Thymus (tissue), 11 donors: ENCODE results near the gene PFDN6. TPM values are rescaled to one million over a fixed set of nuclear protein-coding genes. Genes with fewer than 3 reads are reported as not detected.

Experiments used
- DNase-seq, 9 donors: peaks; one replicate each; pipeline ENCODE4 v3.0.0-alpha.2; 2013; ENCODE audit warnings: low spot score in 9 of 9, low read depth in 6 of 9, missing footprints in 1 of 9
- H3K27ac ChIP-seq, 2 donors: one replicate each; pipeline ENCODE4 v1.5.1; 2013; ENCODE audit warnings: control low read depth in 1 of 2, low read depth in 1 of 2, low read length in 1 of 2, mild to moderate bottlenecking in 1 of 2, moderate library complexity in 1 of 2
- H3K27me3 ChIP-seq, 2 donors: one replicate each; pipeline ENCODE4 v1.5.1; 2013; ENCODE audit warnings: low read length in 1 of 2; ENCODE audit not compliant: control insufficient read depth in 2 of 2, insufficient read depth in 1 of 2
- H3K36me3 ChIP-seq, 2 donors: one replicate each; pipeline ENCODE4 v1.5.1; 2013; ENCODE audit warnings: low read length in 1 of 2, mild to moderate bottlenecking in 1 of 2, moderate library complexity in 1 of 2; ENCODE audit not compliant: control insufficient read depth in 2 of 2, insufficient read depth in 2 of 2
- H3K4me1 ChIP-seq, 2 donors: one replicate each; pipeline ENCODE4 v1.5.1; 2013; ENCODE audit warnings: low read length in 2 of 2; ENCODE audit not compliant: control insufficient read depth in 2 of 2, insufficient read depth in 2 of 2
- H3K4me3 ChIP-seq, 2 donors: one replicate each; pipeline ENCODE4 v1.5.1; 2013; ENCODE audit warnings: low read length in 2 of 2, control low read depth in 1 of 2, mild to moderate bottlenecking in 1 of 2
- H3K9me3 ChIP-seq, 2 donors: one replicate each; pipeline ENCODE4 v1.5.1; 2013; ENCODE audit warnings: low read length in 1 of 2, mild to moderate bottlenecking in 1 of 2; ENCODE audit not compliant: control insufficient read depth in 2 of 2, insufficient read depth in 1 of 2
- WGBS: extraction: QIAGEN DNeasy Blood & Tissue Kit; methylation state at CpG from one replicate; pipeline ENCODE4 v1.1.7; 2013; 5-methylcytosine and 5-hydroxymethylcytosine counted together
- polyA plus RNA-seq: library from polyadenylated mRNA; stranded (reverse); fragments of 200-250 nt; gene quantifications from one replicate; pipeline ENCODE4 v1.2.3, GENCODE V29; 2013
- total RNA-seq: library from RNA; stranded (reverse); fragments of 120-200 nt; gene quantifications from one replicate; pipeline ENCODE4 v1.2.4, GENCODE V29; 2013
- donor health status: healthy.

Gene PFDN6
- total and polyA plus RNA-seq, 2 donors = 92.8 to 171 TPM

DNA sequence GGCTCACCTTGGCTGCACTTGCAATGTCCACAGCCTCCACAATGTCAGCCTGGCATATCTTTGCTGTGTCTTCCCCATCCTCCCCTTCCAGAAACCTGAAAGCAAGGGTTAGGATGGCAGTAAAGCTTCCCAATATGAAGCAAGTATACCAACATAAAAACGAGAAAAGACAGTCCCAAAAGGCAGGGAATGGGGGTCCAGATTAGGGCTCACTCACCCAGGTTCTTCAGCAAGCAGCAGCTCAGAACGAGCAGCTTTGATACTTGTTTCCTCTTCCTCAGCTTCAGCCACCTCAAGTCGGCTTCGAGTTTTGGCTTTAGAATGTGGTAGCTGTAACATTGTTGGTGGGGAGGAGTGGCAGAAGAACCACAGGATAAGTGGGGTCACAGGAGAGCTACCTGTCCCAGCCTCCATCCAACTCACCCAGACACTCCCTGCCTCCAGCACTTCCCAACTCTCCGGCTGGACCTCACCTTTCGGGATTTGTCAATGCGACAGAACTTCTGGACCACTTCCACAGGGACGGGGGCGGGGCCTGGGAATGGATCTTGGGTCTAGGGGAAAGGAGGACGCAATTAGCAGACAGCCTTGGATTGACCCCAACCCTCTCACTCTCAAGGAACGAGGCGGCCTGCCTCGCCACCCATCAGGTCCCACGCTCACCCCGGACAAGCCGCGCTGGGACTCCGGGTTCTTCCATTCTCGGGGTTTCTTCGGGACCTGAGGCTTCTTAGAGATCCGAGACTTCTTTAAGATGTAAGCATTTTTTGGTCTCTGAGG is 1.1 kb upstream of the PFDN6 start:
- Histone ChIP-seq H3K4me1 (peaks cover 7 to 20% of the 10 kb centered on the region in 2 donors), H3K9me3 (peaks cover 0 to 3% of the 10 kb centered on the region in 2 donors), H3K27me3 (no peaks in the 10 kb centered on the region), H3K36me3 (peaks cover 24 to 52% of the 10 kb centered on the region in 2 donors), H3K4me3 (peak overlapping the region; percentile 59 to 88), H3K27ac (peak overlapping the region; percentile 46 to 58)
- DNase-seq = no peak
- 11% methylated on average over 21 of the region's 21 CpGs for WGBS

- 8% methylated on average over 14 of the region's 14 CpGs for WGBS
- H3K36me3 ChIP-seq = peaks cover 38 to 60% of the 10 kb centered on the region in 2 donors
- peak overlapping the region; percentile 59 to 88 for H3K4me3 ChIP-seq
- peaks cover 0 to 3% of the 10 kb centered on the region in 2 donors for H3K9me3 ChIP-seq
- peaks cover 7 to 20% of the 10 kb centered on the region in 2 donors for H3K4me1 ChIP-seq
- DNase-seq = no peak
- H3K27me3 ChIP-seq = no peaks in the 10 kb centered on the region
- peak overlapping the region; percentile 6 to 46 for H3K27ac ChIP-seq
Measured at GRCh38 chr6:33289784-33290315, 449 bp downstream of the PFDN6 start.

DNA sequence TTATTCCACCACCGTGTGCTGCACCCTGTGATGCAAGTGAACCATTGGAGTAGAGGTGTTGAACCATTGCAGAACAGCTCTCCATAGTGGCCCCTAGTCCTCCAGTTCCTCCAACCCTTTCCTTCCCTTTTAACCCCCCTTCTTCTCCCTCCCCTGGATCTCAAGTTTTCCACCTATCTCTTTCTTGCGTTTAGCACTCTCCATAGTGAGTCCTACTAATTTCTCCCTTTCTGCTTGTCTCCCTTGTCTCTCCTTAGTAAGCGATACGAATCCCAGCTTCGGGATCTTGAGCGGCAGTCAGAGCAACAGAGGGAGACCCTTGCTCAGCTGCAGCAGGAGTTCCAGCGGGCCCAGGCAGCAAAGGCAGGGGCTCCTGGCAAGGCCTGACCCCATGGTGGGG is 1.1 kb downstream of the PFDN6 start:
- no peak overlapping the region for H3K27ac ChIP-seq

GRCh38 chr6:33292996-33293682 is 3.7 kb downstream of the PFDN6 start:
- DNase-seq = no peak
- WGBS = 98% methylated on average over 16 of the region's 16 CpGs
- Histone ChIP-seq H3K27me3 (no peaks in the 10 kb centered on the region), H3K27ac (no peak overlapping the region), H3K36me3 (peaks cover 56% of the 10 kb centered on the region in 2 donors), H3K4me3 (no peak overlapping the region), H3K9me3 (peaks cover 0 to 6% of the 10 kb centered on the region in 2 donors), H3K4me1 (peaks cover 18 to 27% of the 10 kb centered on the region in 2 donors)

More for the DNA sequence above, 1.1 kb downstream of the PFDN6 start:
- Histone ChIP-seq H3K4me1 (peaks cover 7 to 20% of the 10 kb centered on the region in 2 donors), H3K27me3 (no peaks in the 10 kb centered on the region), H3K36me3 (peaks cover 43 to 60% of the 10 kb centered on the region in 2 donors), H3K4me3 (peak overlapping the region in 1 of 2 donors; percentile 88), H3K9me3 (peaks cover 0 to 3% of the 10 kb centered on the region in 2 donors)
- no peak for DNase-seq
- 91% methylated on average over 7 of the region's 7 CpGs for WGBS

- peaks cover 18 to 24% of the 10 kb centered on the region in 2 donors for H3K4me1 ChIP-seq
- H3K36me3 ChIP-seq = peaks cover 56% of the 10 kb centered on the region in 2 donors
- 98% methylated on average over 10 of the region's 10 CpGs for WGBS
Measured at GRCh38 chr6:33294086-33294823, 4.9 kb downstream of the PFDN6 start.

DNA sequence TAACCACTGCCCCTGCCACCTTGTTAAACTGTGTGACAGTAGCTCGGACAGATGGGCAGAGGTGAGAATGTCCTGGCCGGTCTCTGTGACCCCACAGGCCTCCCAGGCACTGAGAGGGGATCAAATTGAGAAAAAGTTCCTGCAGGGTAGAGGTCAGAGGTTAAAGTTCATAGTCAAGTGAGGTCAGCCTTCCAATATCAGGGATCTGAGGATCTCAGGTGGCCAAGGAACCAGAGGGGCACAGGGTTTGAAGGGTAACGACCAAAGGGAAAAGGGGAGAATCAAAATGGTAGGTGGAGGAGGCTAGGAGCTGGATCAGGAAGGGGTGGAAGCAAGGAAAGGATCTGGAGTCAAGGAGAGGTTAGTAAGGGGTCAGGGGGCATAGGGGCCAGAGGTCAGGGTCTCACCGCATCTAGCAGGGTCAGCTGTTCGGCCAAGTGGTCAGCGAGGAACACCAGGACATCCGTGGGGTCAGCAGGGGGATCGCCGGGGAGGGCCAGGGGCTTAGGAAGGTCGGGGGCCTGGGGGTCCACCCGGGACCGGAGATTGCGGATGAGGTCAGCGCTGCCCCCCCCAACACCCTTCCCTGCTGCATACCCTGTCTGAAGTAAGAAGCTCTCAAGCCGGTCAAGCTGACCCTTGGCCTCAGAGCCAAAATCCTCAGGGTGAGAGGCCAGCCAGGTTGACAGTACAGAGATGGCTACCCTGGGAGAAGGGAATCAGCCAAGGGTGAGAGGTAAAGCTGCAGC is 6.4 kb downstream of the PFDN6 start:
- peaks cover 0 to 6% of the 10 kb centered on the region in 2 donors for H3K9me3 ChIP-seq
- peaks cover 55 to 56% of the 10 kb centered on the region in 2 donors for H3K36me3 ChIP-seq
- no peak overlapping the region for H3K27ac ChIP-seq
- no peak for DNase-seq
- H3K4me3 ChIP-seq = no peak overlapping the region
- H3K4me1 ChIP-seq = peaks cover 14 to 24% of the 10 kb centered on the region in 2 donors
- no peaks in the 10 kb centered on the region for H3K27me3 ChIP-seq
- 97% methylated on average over 15 of the region's 15 CpGs for WGBS

More at GRCh38 chr6:33294086-33294823, 4.9 kb downstream of the PFDN6 start:
- no peak overlapping the region for H3K27ac ChIP-seq
- no peaks in the 10 kb centered on the region for H3K27me3 ChIP-seq
- DNase-seq = no peak
- H3K4me3 ChIP-seq = no peak overlapping the region
- H3K9me3 ChIP-seq = peaks cover 0 to 6% of the 10 kb centered on the region in 2 donors

GRCh38 chr6:33296797-33297405 is 7.5 kb downstream of the PFDN6 start:
- no peak for DNase-seq
- WGBS = 89% methylated on average over 12 of the region's 12 CpGs
- no peaks in the 10 kb centered on the region for H3K27me3 ChIP-seq
- peak overlapping the region in 1 of 2 donors; percentile 59 for H3K27ac ChIP-seq
- peaks cover 0 to 6% of the 10 kb centered on the region in 2 donors for H3K9me3 ChIP-seq
- peaks cover 54 to 56% of the 10 kb centered on the region in 2 donors for H3K36me3 ChIP-seq
- H3K4me1 ChIP-seq = peaks cover 14 to 24% of the 10 kb centered on the region in 2 donors
- H3K4me3 ChIP-seq = no peak overlapping the region
